HCT116 (cell line): ENCODE measurements around the gene MBOAT1. TPM values are rescaled to one million over a fixed set of nuclear protein-coding genes. Genes with fewer than 3 reads are reported as not detected.

Experiments
- ATAC-seq: fragments of 200-7000 bp; cut with Tn5 transposase; 2 replicates; pipeline ENCODE4 v1.9.1; 2020; ENCODE audit warnings: mild to moderate bottlenecking, moderate library complexity
- BruUV-seq: library from RNA; stranded (reverse); fragments of 400-500 nt; replicated peaks from 2 replicates; lab custom pipeline; 2021; lab: Mats Ljungman, UMichigan
- CTCF ChIA-PET: fragments of 300-600 bp; sonication (Branson Sonifier 250); formaldehyde crosslinking; loops from one replicate; lab custom pipeline; 2021; ENCODE audit warnings: antibody characterized with exemption; lab: Charles Lee
- POLR2A ChIA-PET: fragments of 300-600, 350-600 bp; sonication (Branson Sonifier 250); formaldehyde crosslinking; loops from one replicate; lab custom pipeline; 2021; ENCODE audit warnings: antibody characterized with exemption; lab: Charles Lee
- RAD21 ChIA-PET, 2 experiments: fragments of 300-600 bp; sonication (Branson Sonifier 250); formaldehyde crosslinking; loops; one replicate each; lab custom pipeline; 2023; ENCODE audit warnings: low total read pairs in 2 of 2; ENCODE audit not compliant: uncharacterized antibody in 2 of 2, unreplicated experiment in 2 of 2, low non-redundant PET in 1 of 2; lab: Charles Lee
- DNase-seq: peaks from one replicate; pipeline ENCODE4 v3.0.0-alpha.2; 2010; ENCODE audit warnings: low read depth, low spot score
- H2AFZ ChIP-seq: fragments of 200-600 bp; shearing (Covaris generic), sonication (generic); 2 replicates; pipeline ENCODE4 v1.6.1; 2017; ENCODE audit warnings: low read depth, mixed run types, mixed read lengths, antibody characterized with exemption, low read length; ENCODE audit not compliant: poor library complexity, severe bottlenecking
- H3K27ac ChIP-seq: 2 replicates; pipeline ENCODE4 v1.5.1; 2012; ENCODE audit warnings: low read depth, low read length
- H3K27me3 ChIP-seq: fragments of 200-600 bp; sonication (generic); 2 replicates; pipeline ENCODE4 v1.6.1; 2016; ENCODE audit warnings: mixed run types, low read length, mixed read lengths; ENCODE audit not compliant: insufficient read depth
- H3K36me3 ChIP-seq, 2 experiments: fragments of 200-500 bp in 1 of 2; fragments of 200-600 bp in 1 of 2; sonication (Bioruptor generic) in 1 of 2; sonication (generic) in 1 of 2; 2 replicates each; pipeline versions ENCODE4 v1.5.1 to v1.6.1; 2014 to 2016; ENCODE audit warnings: low read length in 2 of 2, inconsistent platforms in 1 of 2, mixed read lengths in 1 of 2, mixed run types in 1 of 2; ENCODE audit not compliant: insufficient read depth in 2 of 2, control insufficient read depth in 1 of 2
- H3K4me1 ChIP-seq, 2 experiments: fragments of 200-600 bp in 1 of 2; sonication (generic) in 1 of 2; 2 replicates each; pipeline versions ENCODE4 v1.5.1 to v1.6.1; 2012 to 2017; ENCODE audit warnings: low read length in 2 of 2, inconsistent platforms in 1 of 2, mild to moderate bottlenecking in 1 of 2, mixed read lengths in 1 of 2, mixed run types in 1 of 2, moderate library complexity in 1 of 2; ENCODE audit not compliant: insufficient read depth in 2 of 2, control insufficient read depth in 1 of 2
- H3K4me2 ChIP-seq: fragments of 200-600 bp; sonication (generic); 2 replicates; pipeline ENCODE4 v1.6.1; 2017; ENCODE audit warnings: mixed run types, low read length, mixed read lengths
- H3K4me3 ChIP-seq, 2 experiments: fragments of 200-600 bp in 1 of 2; sonication (generic) in 1 of 2; replicated peaks in 1 of 2; 2 replicates each; pipeline ENCODE4 v1.5.1; 2011 to 2016; ENCODE audit warnings: low read length in 2 of 2, control low read depth in 1 of 2, low read depth in 1 of 2, mild to moderate bottlenecking in 1 of 2, mixed read lengths in 1 of 2, mixed run types in 1 of 2
- H3K79me2 ChIP-seq: fragments of 200-600 bp; sonication (generic); 2 replicates; pipeline ENCODE4 v1.6.1; 2017; ENCODE audit warnings: mild to moderate bottlenecking, mixed run types, low read length, moderate library complexity, mixed read lengths; ENCODE audit not compliant: insufficient read depth
- H3K9ac ChIP-seq: fragments of 200-600 bp; sonication (generic); 2 replicates; pipeline ENCODE4 v1.6.1; 2016; ENCODE audit warnings: low read length, mixed read lengths
- H3K9me2 ChIP-seq: fragments of 200-600 bp; sonication (generic), shearing (Covaris generic); 2 replicates; pipeline ENCODE4 v1.6.1; 2017; ENCODE audit warnings: mixed run types, mild to moderate bottlenecking, moderate library complexity; ENCODE audit not compliant: insufficient read depth
- H3K9me3 ChIP-seq, 2 experiments: fragments of 200-500 bp in 1 of 2; fragments of 200-600 bp in 1 of 2; sonication (Bioruptor generic) in 1 of 2; sonication (generic) in 1 of 2; 2 replicates each; pipeline ENCODE4 v1.6.1; 2014 to 2017; ENCODE audit warnings: low read length in 2 of 2, mixed read lengths in 2 of 2, inconsistent platforms in 1 of 2, low read depth in 1 of 2, mild to moderate bottlenecking in 1 of 2, mixed run types in 1 of 2, moderate library complexity in 1 of 2; ENCODE audit not compliant: control insufficient read depth in 1 of 2, insufficient read depth in 1 of 2
- H4K20me1 ChIP-seq: fragments of 200-600 bp; sonication (generic), shearing (Covaris generic); 2 replicates; pipeline ENCODE4 v1.6.1; 2017; ENCODE audit warnings: mixed run types, mild to moderate bottlenecking, moderate library complexity; ENCODE audit not compliant: insufficient read depth
- ATF3 ChIP-seq: IDR thresholded peaks from 2 replicates; pipeline ENCODE4 v1.6.1; 2012
- CEBPB ChIP-seq: IDR thresholded peaks from 2 replicates; pipeline ENCODE4 v1.6.1; 2012; ENCODE audit warnings: low read depth
- EGR1 ChIP-seq: IDR thresholded peaks from 2 replicates; pipeline ENCODE4 v1.6.1; 2012; ENCODE audit warnings: low read depth
- EZH2 ChIP-seq: fragments of 200-600 bp; sonication (generic); IDR thresholded peaks from 2 replicates; pipeline ENCODE4 v1.6.1; 2017; ENCODE audit warnings: antibody characterized with exemption, mixed run types
- EZH2phosphoT487 ChIP-seq: fragments of 200-600 bp; IDR thresholded peaks from 2 replicates; pipeline ENCODE4 v1.6.1; 2018; ENCODE audit warnings: antibody characterized with exemption, borderline replicate concordance
- MAX ChIP-seq: IDR thresholded peaks from 2 replicates; pipeline ENCODE4 v1.6.1; 2012
- POLR2AphosphoS5 ChIP-seq: IDR thresholded peaks from 2 replicates; pipeline ENCODE4 v1.6.1; 2011; ENCODE audit warnings: mild to moderate bottlenecking, low read depth, low read length, moderate library complexity
- YY1 ChIP-seq: IDR thresholded peaks from 2 replicates; pipeline ENCODE4 v1.6.1; 2011; ENCODE audit warnings: low read length, low read depth, moderate library complexity, mild to moderate bottlenecking; ENCODE audit not compliant: insufficient replicate concordance; ENCODE audit errors: extremely low read depth
- ZBTB33 ChIP-seq: IDR thresholded peaks from 2 replicates; pipeline ENCODE4 v1.6.1; 2011; ENCODE audit warnings: mild to moderate bottlenecking, low read length, moderate library complexity; ENCODE audit not compliant: insufficient replicate concordance; ENCODE audit errors: extremely low read depth
- ZFX ChIP-seq: fragments of 450-650 bp; IDR thresholded peaks from 2 replicates; pipeline ENCODE4 v1.6.1; 2017
- ZNF274 ChIP-seq: fragments of 200-500 bp; sonication (Bioruptor generic); IDR thresholded peaks from 2 replicates; pipeline ENCODE4 v1.6.1; 2014; ENCODE audit warnings: mild to moderate bottlenecking, low read depth, low read length, inconsistent platforms
- intact Hi-C: fragments of 100-400 bp; cut with micrococcal nuclease; formaldehyde crosslinking; loops from 2 replicates; pipeline ENCODE4 v1.10.0; 2022
- total RNA-seq: library from RNA; stranded (reverse); gene quantifications from one replicate; pipeline ENCODE4 v1.2.1, GENCODE V29; 2021; ENCODE audit not compliant: unreplicated experiment

MBOAT1 gene
- total RNA-seq, 1 experiment from 2014 or later = 11.7 TPM

GRCh38 chr6:20110478-20110877 is 101.8 kb downstream of the MBOAT1 start:
- H3K9ac ChIP-seq = no peak overlapping the region
- no TSS peak for BruUV-seq
- no peak overlapping the region for H3K4me2 ChIP-seq
- H3K27ac ChIP-seq = no peak overlapping the region
- no peaks in the 10 kb centered on the region for H3K9me3 ChIP-seq
- H4K20me1 ChIP-seq = no peaks in the 10 kb centered on the region
- no peaks in the 10 kb centered on the region for H3K79me2 ChIP-seq
- no peaks in the 10 kb centered on the region for H3K36me3 ChIP-seq
- ATAC-seq = no peak
- TF ChIP-seq ZFX (no peak), ZBTB33 (no peak), ATF3 (no peak), CEBPB (no peak), EGR1 (no peak), EZH2phosphoT487 (no peak), EZH2 (no peak), ZNF274 (no peak), YY1 (no peak), MAX (no peak), POLR2AphosphoS5 (no peak)
- intact Hi-C loops = no loop called here
- no peak overlapping the region for H3K4me3 ChIP-seq
- H2AFZ ChIP-seq = no peak overlapping the region
- no peaks in the 10 kb centered on the region for H3K9me2 ChIP-seq
- H3K27me3 ChIP-seq = no peaks in the 10 kb centered on the region
- no peak for DNase-seq
- H3K4me1 ChIP-seq = no peaks in the 10 kb centered on the region
- ChIA-PET POLR2A (no interaction called here), CTCF (interaction anchor here (1.0 to 1.1 kb wide), 2 partner anchors 16 to 18 kb away, joined by 3 to 8 read pairs; no protein-coding TSS in a partner anchor), RAD21 (no interaction called here)
